ENCODE data around the gene FOXL3. TPM values are rescaled to one million over a fixed set of nuclear protein-coding genes. Genes with fewer than 3 reads are reported as not detected.

The FOXL3 gene
- total RNA-seq, 4 donors from 2014 or later: not detected

- intact Hi-C loops (cut with DNase I; ENCODE audit: low total_unique reads): no loop called here
- Histone ChIP-seq H3K4me1 (no peaks in the 10 kb centered on the region), H3K27ac (no peak overlapping the region), H3K36me3 (no peaks in the 10 kb centered on the region), H3K9me3 (peaks cover 0 to 8% of the 10 kb centered on the region in 2 donors), H3K27me3 (no peaks in the 10 kb centered on the region), H3K4me3 (no peak overlapping the region)
- no peak for TF ChIP-seq CTCF (IDR thresholded peaks at IDR 0.05)
- TF ChIP-seq POLR2A (IDR thresholded peaks at IDR 0.05): no peak
- no peak for DNase-seq
Measured at GRCh38 chr7:268991-269390, 21.0 kb upstream of the FOXL3 start.

GRCh38 chr7:269721-270120 is 20.2 kb upstream of the FOXL3 start:
- no peaks in the 10 kb centered on the region for H3K4me1 ChIP-seq
- intact Hi-C loops (cut with DNase I; ENCODE audit: low total_unique reads): no loop called here
- H3K36me3 ChIP-seq: no peaks in the 10 kb centered on the region
- DNase-seq: no peak
- TF ChIP-seq CTCF (IDR thresholded peaks at IDR 0.05) (no peak), POLR2A (IDR thresholded peaks at IDR 0.05) (no peak)
- peaks cover 0 to 11% of the 10 kb centered on the region in 2 donors for H3K9me3 ChIP-seq
- no peak overlapping the region for H3K27ac ChIP-seq
- no peaks in the 10 kb centered on the region for H3K27me3 ChIP-seq
- no peak overlapping the region for H3K4me3 ChIP-seq

- DNase-seq: no peak
- peaks cover 0 to 11% of the 10 kb centered on the region in 2 donors for H3K9me3 ChIP-seq
- H3K4me1 ChIP-seq: no peaks in the 10 kb centered on the region
- intact Hi-C loops (cut with DNase I; ENCODE audit: low total_unique reads): no loop called here
- H3K27me3 ChIP-seq: no peaks in the 10 kb centered on the region
- TF ChIP-seq CTCF (IDR thresholded peaks at IDR 0.05): no peak
- no peak for TF ChIP-seq POLR2A (IDR thresholded peaks at IDR 0.05)
- no peak overlapping the region for H3K4me3 ChIP-seq
- no peaks in the 10 kb centered on the region for H3K36me3 ChIP-seq
- no peak overlapping the region for H3K27ac ChIP-seq
Measured at GRCh38 chr7:270351-270983, 19.5 kb upstream of the FOXL3 start.

- no peak for DNase-seq
- Histone ChIP-seq H3K4me1 (no peaks in the 10 kb centered on the region), H3K27me3 (no peaks in the 10 kb centered on the region), H3K4me3 (no peak overlapping the region), H3K27ac (no peak overlapping the region), H3K36me3 (no peaks in the 10 kb centered on the region), H3K9me3 (peaks cover 0 to 11% of the 10 kb centered on the region in 2 donors)
- intact Hi-C loops (cut with DNase I; ENCODE audit: low total_unique reads): no loop called here
- TF ChIP-seq POLR2A (IDR thresholded peaks at IDR 0.05) (no peak), CTCF (IDR thresholded peaks at IDR 0.05) (no peak)
Measured at GRCh38 chr7:271266-272107, 18.5 kb upstream of the FOXL3 start.

- DNase-seq: no peak
Measured at GRCh38 chr7:272108-272615, 17.8 kb upstream of the FOXL3 start.

More at GRCh38 chr7:272108-272615, 17.8 kb upstream of the FOXL3 start:
- TF ChIP-seq CTCF (IDR thresholded peaks at IDR 0.05): no peak
- peaks cover 0 to 11% of the 10 kb centered on the region in 2 donors for H3K9me3 ChIP-seq
- no peaks in the 10 kb centered on the region for H3K27me3 ChIP-seq
- H3K4me1 ChIP-seq: no peaks in the 10 kb centered on the region
- intact Hi-C loops (cut with DNase I; ENCODE audit: low total_unique reads): no loop called here
- no peaks in the 10 kb centered on the region for H3K36me3 ChIP-seq
- no peak overlapping the region for H3K27ac ChIP-seq
- H3K4me3 ChIP-seq: no peak overlapping the region

All from uterus (tissue), 4 donors.